AG09309 (cell line): ENCODE data around the gene ZNF709.
"Not testable (repeated sequence)": the region's sequence is repeated elsewhere in the genome, so short reads cannot be mapped to it uniquely, and the experiment has no call there.

Experiments
- DNase-seq: peaks from one replicate; pipeline ENCODE4 v3.0.0-alpha.2; 2010; ENCODE audit warnings: low read depth
- H3K4me3 ChIP-seq: 2 replicates; pipeline ENCODE4 v1.5.1; 2011; ENCODE audit warnings: mild to moderate bottlenecking, low read depth, low read length, moderate library complexity; ENCODE audit not compliant: control insufficient read depth
- TF ChIP-seq, protein P1 (sequence below): IDR thresholded peaks from 2 replicates; pipeline ENCODE4 v1.5.1; 2011; ENCODE audit warnings: mild to moderate bottlenecking, low read depth, low read length, inconsistent platforms; ENCODE audit not compliant: insufficient read depth, control insufficient read depth; ENCODE audit errors: missing control alignments

ZNF709 gene

DNA sequence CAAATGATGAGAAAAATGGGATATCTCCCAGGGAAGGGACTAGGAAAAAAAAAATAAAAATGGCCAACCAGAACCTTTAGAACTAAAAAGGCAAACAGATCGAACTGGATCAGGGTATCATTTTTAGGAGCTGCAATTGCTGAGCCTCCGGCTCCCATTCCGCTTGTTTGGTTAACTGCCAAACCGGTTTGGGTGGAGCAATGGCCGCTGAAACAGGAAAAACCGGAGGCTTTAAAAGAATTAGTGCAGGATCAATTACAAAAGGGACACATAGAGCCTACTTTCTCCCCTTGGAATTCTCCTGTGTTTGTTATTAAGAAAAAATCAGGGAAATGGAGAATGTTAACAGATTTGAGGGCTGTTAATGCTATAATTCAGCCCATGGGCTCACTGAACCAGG lies 31.1 kb downstream of the ZNF709 start:
- TF ChIP-seq, protein P1, sequence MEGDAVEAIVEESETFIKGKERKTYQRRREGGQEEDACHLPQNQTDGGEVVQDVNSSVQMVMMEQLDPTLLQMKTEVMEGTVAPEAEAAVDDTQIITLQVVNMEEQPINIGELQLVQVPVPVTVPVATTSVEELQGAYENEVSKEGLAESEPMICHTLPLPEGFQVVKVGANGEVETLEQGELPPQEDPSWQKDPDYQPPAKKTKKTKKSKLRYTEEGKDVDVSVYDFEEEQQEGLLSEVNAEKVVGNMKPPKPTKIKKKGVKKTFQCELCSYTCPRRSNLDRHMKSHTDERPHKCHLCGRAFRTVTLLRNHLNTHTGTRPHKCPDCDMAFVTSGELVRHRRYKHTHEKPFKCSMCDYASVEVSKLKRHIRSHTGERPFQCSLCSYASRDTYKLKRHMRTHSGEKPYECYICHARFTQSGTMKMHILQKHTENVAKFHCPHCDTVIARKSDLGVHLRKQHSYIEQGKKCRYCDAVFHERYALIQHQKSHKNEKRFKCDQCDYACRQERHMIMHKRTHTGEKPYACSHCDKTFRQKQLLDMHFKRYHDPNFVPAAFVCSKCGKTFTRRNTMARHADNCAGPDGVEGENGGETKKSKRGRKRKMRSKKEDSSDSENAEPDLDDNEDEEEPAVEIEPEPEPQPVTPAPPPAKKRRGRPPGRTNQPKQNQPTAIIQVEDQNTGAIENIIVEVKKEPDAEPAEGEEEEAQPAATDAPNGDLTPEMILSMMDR: no peak
- no peak for DNase-seq
- no peak overlapping the region for H3K4me3 ChIP-seq

DNA sequence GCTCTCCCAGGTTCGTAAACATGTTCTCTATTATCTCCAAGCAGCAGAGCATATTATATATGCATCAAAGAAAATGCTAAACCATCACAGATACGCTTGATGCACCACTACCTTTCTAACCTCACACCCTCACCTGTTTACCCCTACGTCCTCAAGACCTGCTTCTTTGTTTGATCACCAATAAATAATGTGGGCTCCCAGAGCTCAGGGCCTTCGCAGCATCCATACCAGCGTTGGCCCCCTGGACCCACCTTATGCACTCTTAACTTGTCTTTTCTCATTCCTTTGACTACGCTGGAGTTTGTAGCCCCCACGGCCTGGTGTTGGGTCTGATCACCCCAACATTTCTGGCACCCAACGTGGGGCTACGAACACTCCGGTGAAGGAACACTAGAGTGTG lies 33.8 kb downstream of the ZNF709 start:
- H3K4me3 ChIP-seq: no peak overlapping the region
- no peak for DNase-seq
- TF ChIP-seq, protein P1: no peak

DNA sequence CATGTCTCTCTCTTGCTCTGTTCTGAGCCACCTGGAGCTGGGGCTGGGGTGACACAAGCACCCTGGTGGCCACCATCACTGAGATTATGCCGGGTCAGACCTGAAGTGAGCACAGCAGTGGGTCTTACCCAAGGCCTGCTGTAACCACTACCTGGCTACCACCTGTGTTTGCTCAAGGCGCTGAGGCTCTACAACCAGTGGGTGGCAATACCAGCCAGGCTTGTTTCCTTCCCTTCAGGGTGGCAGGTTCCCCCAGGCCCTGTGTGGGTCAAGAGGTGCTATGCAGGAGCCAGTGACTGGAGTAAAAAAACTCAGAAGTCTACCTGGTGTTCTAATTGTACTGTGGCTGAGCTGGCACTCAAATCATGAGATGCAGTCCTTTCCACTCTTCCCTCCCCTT lies 35.8 kb downstream of the ZNF709 start:
- TF ChIP-seq, protein P1: no peak
- no peak overlapping the region for H3K4me3 ChIP-seq
- no peak for DNase-seq

DNA sequence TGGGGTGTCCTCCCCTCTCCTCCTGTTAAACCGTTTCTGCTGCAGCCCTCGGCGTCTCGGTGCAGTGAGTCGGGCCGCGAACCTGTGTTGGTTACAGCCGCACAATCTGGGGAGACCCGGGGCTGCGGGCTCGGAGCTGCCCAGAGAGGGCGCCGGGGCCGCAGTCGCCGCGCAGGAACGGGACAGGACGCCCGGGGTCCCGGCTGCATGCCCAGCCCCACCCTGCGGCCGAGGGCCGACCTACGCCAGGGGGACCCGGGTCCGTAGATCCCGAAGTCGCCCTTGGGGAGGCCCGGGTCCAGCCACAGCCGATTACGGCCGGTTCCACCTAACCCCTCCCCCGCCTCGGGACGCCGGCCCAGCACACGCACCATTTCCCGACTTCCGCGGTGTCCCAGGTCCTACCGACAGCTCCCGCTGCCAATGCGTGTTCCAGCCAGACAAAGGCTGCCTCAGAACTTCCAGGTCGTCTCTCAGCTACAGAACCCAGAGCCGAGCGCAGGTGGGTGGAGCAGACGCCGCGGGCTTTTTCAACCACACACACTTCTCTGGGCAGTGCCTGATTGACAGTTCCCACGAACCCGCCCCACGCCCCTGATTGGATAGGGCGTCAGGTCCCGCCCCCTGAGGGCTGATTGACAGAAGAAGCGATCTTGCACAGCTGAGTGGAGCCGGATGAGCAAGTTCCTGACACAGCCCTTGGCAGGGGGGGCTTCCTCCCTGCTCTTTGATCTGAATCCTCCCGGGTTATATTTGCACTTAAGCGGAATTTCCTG lies 43.9 kb downstream of the ZNF709 start, which contains the start of gene ZNF443:
Gene ZNF443 (minus strand): TSS at position 481 of the 776 bp plus-strand sequence. CDS start 107 bp downstream, at position 374.
- TF ChIP-seq, protein P1: no peak
- peak within 1 kb of the TSS; percentile 86 for H3K4me3 ChIP-seq
- DNase-seq: peak; percentile 79

DNA sequence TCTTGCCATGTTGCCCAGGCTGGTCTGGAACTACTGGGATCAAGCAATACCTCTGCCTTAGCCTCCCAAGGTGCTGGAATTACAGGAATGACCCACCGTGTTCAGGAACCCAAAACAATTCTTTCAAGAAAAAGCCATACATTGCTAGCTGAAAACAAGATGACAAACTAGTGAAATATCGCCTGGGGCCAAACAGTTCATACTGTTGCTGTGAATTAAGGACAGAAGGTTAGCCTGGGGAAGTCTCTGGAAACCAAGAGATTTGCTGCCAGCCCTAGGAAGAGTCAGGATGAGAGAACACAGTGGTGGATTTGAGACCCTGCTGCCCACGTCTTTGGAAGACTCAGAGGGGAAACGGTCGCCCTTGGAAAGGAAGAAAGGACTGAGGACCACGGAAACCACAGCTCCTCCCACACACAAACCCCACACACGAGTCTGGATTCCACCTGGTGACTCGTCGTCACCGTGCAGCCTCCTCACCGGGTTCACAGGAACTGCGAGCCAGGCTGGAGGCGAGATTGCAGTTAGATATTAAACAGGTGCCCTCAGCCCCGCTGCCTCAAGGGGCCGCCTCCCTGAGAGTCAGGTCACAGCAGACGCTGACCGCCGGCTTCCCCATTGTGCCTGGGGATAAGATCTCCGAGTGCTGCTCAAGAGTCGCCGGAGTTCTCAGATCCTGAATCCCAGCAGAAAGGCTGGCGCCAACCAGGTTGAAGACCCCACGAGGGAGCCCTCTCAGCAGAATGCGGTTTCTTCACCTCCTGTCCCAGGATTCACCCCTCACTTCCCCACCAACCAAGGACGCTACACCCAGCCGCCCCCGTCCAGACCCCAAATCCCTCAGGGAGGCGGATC lies 44.7 kb downstream of the ZNF709 start:
- H3K4me3 ChIP-seq: peak overlapping the region; percentile 86
- not testable (repeated sequence) for DNase-seq

DNA sequence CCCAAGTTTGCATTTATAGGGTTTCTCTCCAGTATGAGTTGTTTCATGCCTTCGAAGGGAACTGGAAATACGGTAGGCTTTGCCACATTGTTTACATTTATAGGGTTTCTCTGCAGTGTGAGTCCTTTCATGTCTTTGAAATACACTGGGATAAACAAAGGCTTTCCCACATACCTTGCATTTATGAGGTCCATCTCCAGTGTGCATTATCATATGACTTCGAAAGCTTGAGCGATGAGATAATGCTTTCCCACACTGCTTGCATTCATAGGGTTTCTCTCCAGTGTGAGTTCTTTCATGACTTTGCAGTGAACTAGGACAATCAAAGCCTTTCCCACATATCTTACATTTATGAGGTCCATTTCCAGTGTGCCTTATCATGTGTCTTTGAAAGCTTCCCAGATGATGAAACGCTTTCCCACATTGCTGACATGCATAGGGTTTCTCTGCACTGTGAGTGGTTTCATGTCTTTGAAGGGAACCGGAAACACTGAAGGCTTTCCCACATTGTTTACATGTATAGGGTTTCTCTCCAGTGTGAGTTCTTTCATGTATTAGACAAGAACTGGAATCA lies 53.8 kb downstream of the ZNF709 start:
- H3K4me3 ChIP-seq, DNase-seq: not testable (repeated sequence)

DNA sequence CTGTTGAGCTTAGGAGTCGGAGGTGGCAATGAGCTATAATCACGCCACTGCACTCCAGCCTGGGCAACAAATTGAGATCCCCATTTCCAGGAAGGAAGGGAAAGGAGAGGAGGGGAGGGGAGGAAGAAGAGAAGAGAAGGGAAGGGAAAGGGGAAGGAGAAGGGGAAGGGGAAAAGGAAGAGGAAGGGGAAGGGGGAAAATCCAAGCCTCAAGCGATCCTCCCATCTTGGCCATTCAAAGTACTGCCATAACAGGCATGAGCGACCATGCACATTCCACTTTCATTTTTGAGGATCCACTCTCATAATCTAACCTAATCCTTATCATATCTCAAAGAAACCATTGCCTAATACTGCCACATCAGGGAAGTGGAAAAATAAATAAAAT lies 58.7 kb downstream of the ZNF709 start:
- DNase-seq: no peak
- TF ChIP-seq, protein P1: no peak
- H3K4me3 ChIP-seq: no peak overlapping the region
